Measurements from ENCODE around the gene TWIST2.

DNA sequence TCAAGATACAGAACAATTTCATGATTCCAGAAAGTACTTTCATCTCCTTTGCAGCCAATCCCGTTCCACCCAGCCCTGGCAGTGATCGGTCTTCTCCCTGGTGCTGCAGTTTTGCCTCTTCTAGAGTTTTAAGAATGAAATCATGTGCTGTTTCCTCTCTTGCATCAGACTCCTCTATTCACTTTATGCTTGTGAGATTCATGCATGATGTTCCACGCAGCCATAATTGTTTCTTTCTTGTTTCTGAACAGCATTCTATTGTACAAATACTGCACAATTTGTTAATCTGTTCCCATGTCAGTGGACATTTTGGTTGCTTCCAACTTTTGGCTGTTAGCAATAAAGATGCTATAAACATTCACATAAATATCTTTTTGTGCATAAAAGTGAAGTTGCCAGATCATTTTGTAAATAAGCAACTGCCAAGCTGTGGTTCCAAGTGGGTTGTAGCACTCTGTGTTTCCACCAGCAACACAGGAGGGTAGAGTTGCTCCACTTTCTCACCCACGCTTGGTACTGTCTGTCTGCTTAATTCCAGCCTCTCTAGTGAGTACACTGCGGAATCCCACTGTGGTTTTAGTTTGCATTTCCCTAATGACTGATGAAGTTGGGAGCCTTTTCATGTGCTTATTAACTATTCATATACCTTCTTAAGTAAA is 104.5 kb downstream of the TWIST2 start:
- TF ChIP-seq EZH2 (optimal IDR thresholded peaks at IDR 0.05; ENCODE audit: low read depth, low read length) = no peak
- TF ChIP-seq, protein P1, sequence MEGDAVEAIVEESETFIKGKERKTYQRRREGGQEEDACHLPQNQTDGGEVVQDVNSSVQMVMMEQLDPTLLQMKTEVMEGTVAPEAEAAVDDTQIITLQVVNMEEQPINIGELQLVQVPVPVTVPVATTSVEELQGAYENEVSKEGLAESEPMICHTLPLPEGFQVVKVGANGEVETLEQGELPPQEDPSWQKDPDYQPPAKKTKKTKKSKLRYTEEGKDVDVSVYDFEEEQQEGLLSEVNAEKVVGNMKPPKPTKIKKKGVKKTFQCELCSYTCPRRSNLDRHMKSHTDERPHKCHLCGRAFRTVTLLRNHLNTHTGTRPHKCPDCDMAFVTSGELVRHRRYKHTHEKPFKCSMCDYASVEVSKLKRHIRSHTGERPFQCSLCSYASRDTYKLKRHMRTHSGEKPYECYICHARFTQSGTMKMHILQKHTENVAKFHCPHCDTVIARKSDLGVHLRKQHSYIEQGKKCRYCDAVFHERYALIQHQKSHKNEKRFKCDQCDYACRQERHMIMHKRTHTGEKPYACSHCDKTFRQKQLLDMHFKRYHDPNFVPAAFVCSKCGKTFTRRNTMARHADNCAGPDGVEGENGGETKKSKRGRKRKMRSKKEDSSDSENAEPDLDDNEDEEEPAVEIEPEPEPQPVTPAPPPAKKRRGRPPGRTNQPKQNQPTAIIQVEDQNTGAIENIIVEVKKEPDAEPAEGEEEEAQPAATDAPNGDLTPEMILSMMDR (IDR thresholded peaks at IDR 0.05; ENCODE audit: low read length) = no peak
- no peak for TF ChIP-seq EZH2phosphoT487 (IDR thresholded peaks at IDR 0.05; ENCODE audit: low read length)
